WI38 (cell line): Measurements from ENCODE around the gene ZFPL1.

Experiments used
- H3K4me3 ChIP-seq: 2 replicates; pipeline ENCODE4 v1.5.1; 2011; ENCODE audit warnings: low read depth, mild to moderate bottlenecking, control low read depth, low read length
- CTCF ChIP-seq: IDR thresholded peaks from 2 replicates; pipeline ENCODE4 v1.5.1; 2012; ENCODE audit warnings: low read depth, mild to moderate bottlenecking, control low read depth, low read length

Gene ZFPL1

GRCh38 chr11:65131895-65132237, 47.8 kb downstream of the ZFPL1 start:
- no peak overlapping the region for H3K4me3 ChIP-seq
- TF ChIP-seq CTCF, result no peak

- no peak for TF ChIP-seq CTCF
- no peak overlapping the region for H3K4me3 ChIP-seq
Measured at GRCh38 chr11:65132238-65132987, 48.4 kb downstream of the ZFPL1 start.

- peak overlapping the region; percentile 97 for H3K4me3 ChIP-seq
- TF ChIP-seq CTCF, result no peak
Measured at GRCh38 chr11:65132988-65133700, 49.1 kb downstream of the ZFPL1 start.

DNA sequence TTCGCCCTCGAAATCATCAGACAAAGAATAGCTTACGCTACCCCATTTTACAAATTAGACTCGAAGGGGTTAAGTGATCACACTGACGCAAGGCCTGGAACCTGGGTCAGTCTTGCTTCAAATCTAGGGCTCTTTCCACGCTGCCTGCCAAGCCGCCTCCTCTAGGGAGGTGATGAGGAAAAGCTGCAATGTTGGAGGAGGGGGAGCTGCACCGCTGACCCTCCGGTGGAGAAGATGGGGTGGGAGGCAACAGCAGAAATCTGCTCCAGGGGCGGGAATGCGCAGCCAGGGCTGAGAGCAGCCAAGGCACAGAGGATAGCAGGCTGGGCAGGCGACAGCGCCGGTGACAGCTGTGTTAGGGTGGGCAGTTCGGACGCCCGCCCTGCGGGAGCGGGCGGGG, 49.7 kb downstream of the ZFPL1 start:
- H3K4me3 ChIP-seq, result peak overlapping the region; percentile 97
- no peak for TF ChIP-seq CTCF

- TF ChIP-seq CTCF, result no peak
Measured at GRCh38 chr11:65134240-65134951, 50.4 kb downstream of the ZFPL1 start, which contains the start of gene SYVN1. TSS of gene SYVN1 (minus strand) at chr11:65134519. CDS start at chr11:65133601, 918 bp downstream.

GRCh38 chr11:65134952-65135632, 51.1 kb downstream of the ZFPL1 start:
- peak overlapping the region; percentile 97 for H3K4me3 ChIP-seq
- TF ChIP-seq CTCF, result no peak

More at GRCh38 chr11:65134240-65134951, 50.4 kb downstream of the ZFPL1 start, which contains the start of gene SYVN1:
- peak within 1 kb of the TSS; percentile 97 for H3K4me3 ChIP-seq
